Measurements from ENCODE around the gene RNF213. TPM values are rescaled to one million over a fixed set of nuclear protein-coding genes. Genes with fewer than 3 reads are reported as not detected.

RNF213 gene
- total RNA-seq, 1 donor from 2014 or later, result 110 TPM

DNA sequence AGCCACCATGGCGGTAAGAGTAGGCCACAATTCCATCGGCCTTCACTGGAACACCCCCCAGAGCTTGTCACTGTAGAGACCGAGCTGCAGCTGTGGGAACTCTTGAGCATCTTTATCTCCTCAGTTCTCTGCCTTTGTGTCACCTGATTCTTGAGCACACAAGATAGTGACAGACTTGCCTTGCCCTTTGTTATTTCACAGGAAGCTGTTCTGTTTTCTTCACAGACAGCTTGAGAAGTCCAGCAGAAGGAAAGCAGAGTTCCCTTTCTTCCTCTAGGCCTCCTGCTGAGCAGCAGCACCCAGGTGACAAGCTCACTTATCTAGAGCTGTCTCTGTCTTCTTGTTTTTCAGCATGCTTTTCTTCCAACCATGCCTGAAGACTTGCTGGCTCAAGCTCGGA, 115.9 kb downstream of the RNF213 start:
- peaks cover 57% of the 10 kb centered on the region for H3K36me3 Mint-ChIP-seq (ENCODE audit: low read depth, unreplicated experiment)
- TF ChIP-seq, protein P1, sequence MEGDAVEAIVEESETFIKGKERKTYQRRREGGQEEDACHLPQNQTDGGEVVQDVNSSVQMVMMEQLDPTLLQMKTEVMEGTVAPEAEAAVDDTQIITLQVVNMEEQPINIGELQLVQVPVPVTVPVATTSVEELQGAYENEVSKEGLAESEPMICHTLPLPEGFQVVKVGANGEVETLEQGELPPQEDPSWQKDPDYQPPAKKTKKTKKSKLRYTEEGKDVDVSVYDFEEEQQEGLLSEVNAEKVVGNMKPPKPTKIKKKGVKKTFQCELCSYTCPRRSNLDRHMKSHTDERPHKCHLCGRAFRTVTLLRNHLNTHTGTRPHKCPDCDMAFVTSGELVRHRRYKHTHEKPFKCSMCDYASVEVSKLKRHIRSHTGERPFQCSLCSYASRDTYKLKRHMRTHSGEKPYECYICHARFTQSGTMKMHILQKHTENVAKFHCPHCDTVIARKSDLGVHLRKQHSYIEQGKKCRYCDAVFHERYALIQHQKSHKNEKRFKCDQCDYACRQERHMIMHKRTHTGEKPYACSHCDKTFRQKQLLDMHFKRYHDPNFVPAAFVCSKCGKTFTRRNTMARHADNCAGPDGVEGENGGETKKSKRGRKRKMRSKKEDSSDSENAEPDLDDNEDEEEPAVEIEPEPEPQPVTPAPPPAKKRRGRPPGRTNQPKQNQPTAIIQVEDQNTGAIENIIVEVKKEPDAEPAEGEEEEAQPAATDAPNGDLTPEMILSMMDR (IDR thresholded peaks at IDR 0.05; ENCODE audit: unreplicated experiment), result no peak
- peak overlapping the region; percentile 48 for H3K27ac Mint-ChIP-seq (ENCODE audit: unreplicated experiment)
- H3K4me1 Mint-ChIP-seq (ENCODE audit: unreplicated experiment), result peaks cover 22% of the 10 kb centered on the region
- no peaks in the 10 kb centered on the region for H3K9me3 Mint-ChIP-seq (ENCODE audit: unreplicated experiment)
- no peak overlapping the region for H3K4me3 Mint-ChIP-seq (ENCODE audit: unreplicated experiment)
- DNase-seq (ENCODE audit: low spot score), result no peak
- H3K27me3 Mint-ChIP-seq (ENCODE audit: unreplicated experiment), result peaks cover 7% of the 10 kb centered on the region

- H3K9me3 Mint-ChIP-seq (ENCODE audit: unreplicated experiment), result no peaks in the 10 kb centered on the region
- H3K4me3 Mint-ChIP-seq (ENCODE audit: unreplicated experiment), result peak overlapping the region; percentile 13
- peaks cover 7% of the 10 kb centered on the region for H3K27me3 Mint-ChIP-seq (ENCODE audit: unreplicated experiment)
- peaks cover 22% of the 10 kb centered on the region for H3K4me1 Mint-ChIP-seq (ENCODE audit: unreplicated experiment)
- TF ChIP-seq, protein P1 (IDR thresholded peaks at IDR 0.05; ENCODE audit: unreplicated experiment), result no peak
- DNase-seq (ENCODE audit: low spot score), result no peak
- H3K36me3 Mint-ChIP-seq (ENCODE audit: low read depth, unreplicated experiment), result peaks cover 65% of the 10 kb centered on the region
- H3K27ac Mint-ChIP-seq (ENCODE audit: unreplicated experiment), result no peak overlapping the region
Measured at GRCh38 chr17:80377798-80378197, 117.1 kb downstream of the RNF213 start.

GRCh38 chr17:80379348-80379747, 118.7 kb downstream of the RNF213 start:
- Mint-ChIP-seq H3K4me3 (ENCODE audit: unreplicated experiment) (peak overlapping the region; percentile 57), H3K4me1 (ENCODE audit: unreplicated experiment) (peaks cover 34% of the 10 kb centered on the region), H3K9me3 (ENCODE audit: unreplicated experiment) (no peaks in the 10 kb centered on the region), H3K27ac (ENCODE audit: unreplicated experiment) (no peak overlapping the region), H3K27me3 (ENCODE audit: unreplicated experiment) (peaks cover 7% of the 10 kb centered on the region), H3K36me3 (ENCODE audit: low read depth, unreplicated experiment) (peaks cover 74% of the 10 kb centered on the region)
- TF ChIP-seq, protein P1 (IDR thresholded peaks at IDR 0.05; ENCODE audit: unreplicated experiment), result no peak
- no peak for DNase-seq (ENCODE audit: low spot score)

GRCh38 chr17:80380068-80380467, 119.4 kb downstream of the RNF213 start:
- H3K27me3 Mint-ChIP-seq (ENCODE audit: unreplicated experiment), result peaks cover 7% of the 10 kb centered on the region
- peaks cover 31% of the 10 kb centered on the region for H3K4me1 Mint-ChIP-seq (ENCODE audit: unreplicated experiment)
- H3K27ac Mint-ChIP-seq (ENCODE audit: unreplicated experiment), result no peak overlapping the region
- no peaks in the 10 kb centered on the region for H3K9me3 Mint-ChIP-seq (ENCODE audit: unreplicated experiment)
- H3K4me3 Mint-ChIP-seq (ENCODE audit: unreplicated experiment), result no peak overlapping the region
- TF ChIP-seq, protein P1 (IDR thresholded peaks at IDR 0.05; ENCODE audit: unreplicated experiment), result no peak
- no peak for DNase-seq (ENCODE audit: low spot score)
- peaks cover 71% of the 10 kb centered on the region for H3K36me3 Mint-ChIP-seq (ENCODE audit: low read depth, unreplicated experiment)

DNA sequence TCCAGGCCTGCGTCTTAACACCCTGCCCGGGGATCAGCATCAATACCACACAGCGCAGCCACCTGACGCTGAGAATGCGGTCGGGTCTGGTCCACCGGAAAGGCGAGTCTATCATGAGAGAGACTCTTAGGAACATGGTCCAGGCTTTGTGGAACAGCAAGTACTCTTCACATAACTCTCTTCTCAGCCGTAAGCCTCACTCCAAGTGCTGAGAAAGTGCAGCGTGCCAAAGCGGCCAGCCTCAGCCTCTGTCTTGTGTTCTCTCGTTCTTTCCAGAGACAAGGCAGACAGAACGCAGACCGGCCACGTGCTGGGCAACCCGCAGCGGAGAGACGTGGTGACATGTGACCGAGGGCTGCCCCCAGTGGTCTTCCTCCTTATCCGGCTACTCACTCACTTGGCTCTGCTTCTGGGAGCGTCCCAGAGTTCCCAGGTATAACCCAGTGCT, 119.9 kb downstream of the RNF213 start:
- Mint-ChIP-seq H3K27ac (ENCODE audit: unreplicated experiment) (no peak overlapping the region), H3K27me3 (ENCODE audit: unreplicated experiment) (peaks cover 7% of the 10 kb centered on the region), H3K36me3 (ENCODE audit: low read depth, unreplicated experiment) (peaks cover 74% of the 10 kb centered on the region), H3K4me1 (ENCODE audit: unreplicated experiment) (peaks cover 28% of the 10 kb centered on the region), H3K9me3 (ENCODE audit: unreplicated experiment) (no peaks in the 10 kb centered on the region), H3K4me3 (ENCODE audit: unreplicated experiment) (no peak overlapping the region)
- DNase-seq (ENCODE audit: low spot score), result no peak
- TF ChIP-seq, protein P1 (IDR thresholded peaks at IDR 0.05; ENCODE audit: unreplicated experiment), result no peak
